H1 (cell line): Measurements from ENCODE around the gene CASZ1. TPM values are rescaled to one million over a fixed set of nuclear protein-coding genes. Genes with fewer than 3 reads are reported as not detected.

Experiments used
- CTCF ChIA-PET: fragments of 300-600 bp; sonication (Branson Sonifier 250); formaldehyde crosslinking; loops from one replicate; lab custom pipeline; 2021; ENCODE audit not compliant: partially characterized antibody; lab: Charles Lee
- POLR2A ChIA-PET: fragments of 300-600 bp; sonication (Branson Sonifier 250); formaldehyde crosslinking; loops from one replicate; lab custom pipeline; 2021; ENCODE audit warnings: inconsistent platforms; ENCODE audit not compliant: partially characterized antibody; lab: Charles Lee
- DNase-seq, 2 experiments: peaks; one replicate each; pipeline versions ENCODE4 v3.0.0 to v3.0.0-alpha.2; 2010 to 2022; ENCODE audit warnings: low spot score in 2 of 2, low read depth in 1 of 2, mixed read lengths in 1 of 2
- FAIRE-seq: peaks from 2 replicates; lab custom pipeline; 2011; peaks lifted over from hg19 to GRCh38; lab: Jason Lieb, UNC
- H2AFZ ChIP-seq: 2 replicates; pipeline ENCODE4 v1.8.1; 2012; ENCODE audit warnings: low read length, inconsistent platforms
- H2AK5ac ChIP-seq: 2 replicates; pipeline ENCODE4 v1.6.1; 2013; ENCODE audit warnings: low read depth, low read length
- H2BK120ac ChIP-seq: replicated peaks from 2 replicates; pipeline ENCODE3; 2013; ENCODE audit warnings: low read depth, low read length, inconsistent platforms
- H2BK12ac ChIP-seq: 2 replicates; pipeline ENCODE4 v1.6.1; 2013; ENCODE audit warnings: low read depth, low read length
- H2BK15ac ChIP-seq: 2 replicates; pipeline ENCODE4 v1.6.1; 2013; ENCODE audit warnings: low read length
- H2BK20ac ChIP-seq: 2 replicates; pipeline ENCODE4 v1.6.1; 2013; ENCODE audit warnings: low read length
- H2BK5ac ChIP-seq: 2 replicates; pipeline ENCODE4 v1.6.1; 2013; ENCODE audit warnings: low read depth, low read length
- H3K14ac ChIP-seq: 2 replicates; pipeline ENCODE4 v1.6.1; 2013; ENCODE audit warnings: inconsistent platforms; ENCODE audit not compliant: insufficient read length
- H3K18ac ChIP-seq: 2 replicates; pipeline ENCODE4 v1.6.1; 2013; ENCODE audit warnings: low read length; ENCODE audit errors: extremely low read depth
- H3K23ac ChIP-seq: 2 replicates; pipeline ENCODE4 v1.6.1; 2013; ENCODE audit warnings: inconsistent platforms; ENCODE audit not compliant: insufficient read length
- H3K23me2 ChIP-seq: 2 replicates; pipeline ENCODE4 v1.6.1; 2013; ENCODE audit warnings: low read depth, low read length
- H3K27ac ChIP-seq: 2 replicates; pipeline ENCODE4 v1.6.1; 2011; ENCODE audit warnings: low read depth, low read length, inconsistent platforms
- H3K27me3 ChIP-seq, 4 experiments: replicated peaks in 1 of 4; 1 replicate in 1 of 4; 2 replicates in 3 of 4; pipeline versions ENCODE4 v1.6.1 to v1.8.1; 2011 to 2013; ENCODE audit warnings: low read length in 3 of 4, mild to moderate bottlenecking in 3 of 4, inconsistent platforms in 2 of 4, mixed read lengths in 2 of 4, moderate library complexity in 1 of 4; ENCODE audit not compliant: control insufficient read depth in 3 of 4, insufficient read depth in 3 of 4; ENCODE audit errors: extremely low read depth in 1 of 4
- H3K36me3 ChIP-seq, 4 experiments: 2 replicates each; pipeline versions ENCODE4 v1.6.1 to v1.8.1; 2011 to 2013; ENCODE audit warnings: mild to moderate bottlenecking in 4 of 4, low read length in 3 of 4, moderate library complexity in 2 of 4, control low read depth in 1 of 4, inconsistent platforms in 1 of 4; ENCODE audit not compliant: insufficient read depth in 4 of 4, control insufficient read depth in 2 of 4
- H3K4ac ChIP-seq: replicated peaks from 2 replicates; pipeline ENCODE3; 2013; ENCODE audit warnings: low read length, low read depth, mixed read lengths, inconsistent platforms; ENCODE audit not compliant: insufficient read length
- H3K4me1 ChIP-seq, 4 experiments: replicated peaks in 1 of 4; 1 replicate in 1 of 4; 2 replicates in 3 of 4; pipeline versions ENCODE4 v1.6.1 to v1.8.1; 2011 to 2013; ENCODE audit warnings: low read length in 3 of 4, inconsistent platforms in 2 of 4, mixed read lengths in 1 of 4; ENCODE audit not compliant: insufficient read depth in 4 of 4, control insufficient read depth in 3 of 4
- H3K4me2 ChIP-seq, 2 experiments: 2 replicates each; pipeline versions ENCODE4 v1.6.1 to v1.8.1; 2011 to 2013; ENCODE audit warnings: low read depth in 2 of 2, low read length in 2 of 2, control low read depth in 1 of 2, inconsistent platforms in 1 of 2, mild to moderate bottlenecking in 1 of 2; ENCODE audit not compliant: insufficient read depth in 1 of 2
- H3K4me3 ChIP-seq, 4 experiments: fragments of 200-600, 300-600 bp in 1 of 4; sonication (generic), shearing (Covaris generic), sonication (Bioruptor Twin) in 1 of 4; 2 replicates each; pipeline versions ENCODE4 v1.5.1 to v1.8.1; 2011 to 2016; ENCODE audit warnings: low read length in 4 of 4, low read depth in 3 of 4, control low read depth in 2 of 4, inconsistent platforms in 2 of 4, mild to moderate bottlenecking in 2 of 4, mixed read lengths in 1 of 4, moderate library complexity in 1 of 4; ENCODE audit not compliant: insufficient read depth in 2 of 4; ENCODE audit errors: extremely low read depth in 1 of 4
- H3K56ac ChIP-seq: replicated peaks from 2 replicates; pipeline ENCODE3; 2013; ENCODE audit warnings: low read depth, mild to moderate bottlenecking, mixed read lengths, low read length, inconsistent platforms; ENCODE audit not compliant: insufficient read length
- H3K79me1 ChIP-seq: 2 replicates; pipeline ENCODE4 v1.6.1; 2013; ENCODE audit warnings: low read depth, low read length, control low read depth
- H3K79me2 ChIP-seq, 2 experiments: 2 replicates each; pipeline versions ENCODE4 v1.6.1 to v1.8.1; 2012 to 2013; ENCODE audit warnings: low read length in 2 of 2, mild to moderate bottlenecking in 2 of 2, inconsistent platforms in 1 of 2; ENCODE audit not compliant: insufficient read depth in 2 of 2, control insufficient read depth in 1 of 2
- H3K9ac ChIP-seq, 4 experiments: replicated peaks in 1 of 4; 1 replicate in 1 of 4; 2 replicates in 3 of 4; pipeline versions ENCODE4 v1.6.1 to v1.8.1; 2011 to 2013; ENCODE audit warnings: low read depth in 3 of 4, low read length in 3 of 4, control low read depth in 2 of 4, mild to moderate bottlenecking in 2 of 4, moderate library complexity in 2 of 4, inconsistent platforms in 1 of 4; ENCODE audit errors: extremely low read depth in 1 of 4
- H3K9me3 ChIP-seq, 2 experiments: 2 replicates each; pipeline versions ENCODE4 v1.6.1 to v1.8.1; 2012 to 2013; ENCODE audit warnings: mild to moderate bottlenecking in 2 of 2, moderate library complexity in 2 of 2, control low read depth in 1 of 2, inconsistent platforms in 1 of 2, low read depth in 1 of 2, low read length in 1 of 2, mixed read lengths in 1 of 2; ENCODE audit not compliant: insufficient read depth in 2 of 2
- H4K20me1 ChIP-seq, 2 experiments: replicated peaks in 1 of 2; 2 replicates each; pipeline versions ENCODE3 to v1.8.1; 2011 to 2013; ENCODE audit warnings: inconsistent platforms in 2 of 2, low read length in 2 of 2, mild to moderate bottlenecking in 1 of 2; ENCODE audit not compliant: insufficient read depth in 2 of 2, control insufficient read depth in 1 of 2
- H4K5ac ChIP-seq: 2 replicates; pipeline ENCODE4 v1.6.1; 2013; ENCODE audit warnings: low read length, low read depth, mixed read lengths, inconsistent platforms; ENCODE audit not compliant: insufficient read length
- H4K8ac ChIP-seq: 2 replicates; pipeline ENCODE4 v1.8.0; 2013; ENCODE audit warnings: mild to moderate bottlenecking, moderate library complexity, low read length, inconsistent platforms; ENCODE audit not compliant: insufficient read depth; ENCODE audit errors: extremely low read depth
- H4K91ac ChIP-seq: replicated peaks from 2 replicates; pipeline ENCODE3; 2013; ENCODE audit warnings: low read length, mixed read lengths, inconsistent platforms; ENCODE audit not compliant: insufficient read length
- BCL11A ChIP-seq, 2 experiments: IDR thresholded peaks; one replicate each; pipeline ENCODE4 v1.6.1; 2011; ENCODE audit warnings: low read depth in 2 of 2, low read length in 2 of 2, mild to moderate bottlenecking in 2 of 2
- CBX5 ChIP-seq: fragments of 300-800, 300-1000 bp; sonication (generic); IDR thresholded peaks from 2 replicates; pipeline ENCODE4 v1.7.1; 2016; ENCODE audit warnings: antibody characterized with exemption, low read length, low read depth
- CHD1 ChIP-seq: IDR thresholded peaks from 2 replicates; pipeline ENCODE4 v1.6.1; 2012; ENCODE audit warnings: low read depth, low read length, improper control_type of control experiment
- GABPA ChIP-seq: IDR thresholded peaks from 2 replicates; pipeline ENCODE4 v1.6.1; 2011; ENCODE audit warnings: mild to moderate bottlenecking, low read length, moderate library complexity, borderline replicate concordance; ENCODE audit not compliant: insufficient read depth
- HDAC2 ChIP-seq, 2 experiments: fragments of 300-600 bp in 1 of 2; sonication (generic) in 1 of 2; IDR thresholded peaks; 2 replicates each; pipeline ENCODE4 v1.6.1; 2011 to 2012; ENCODE audit warnings: low read depth in 2 of 2, low read length in 2 of 2, mild to moderate bottlenecking in 2 of 2, moderate library complexity in 2 of 2, borderline replicate concordance in 1 of 2, inconsistent platforms in 1 of 2
- HDAC6 ChIP-seq: IDR thresholded peaks from one replicate; pipeline ENCODE4 v1.7.1; 2012; ENCODE audit warnings: low read depth, mild to moderate bottlenecking, inconsistent platforms, low read length, moderate library complexity
- JUN ChIP-seq: IDR thresholded peaks from 2 replicates; pipeline ENCODE4 v1.6.1; 2011; ENCODE audit warnings: low read depth, mild to moderate bottlenecking, improper control_type of control experiment, low read length
- NRF1 ChIP-seq: IDR thresholded peaks from 2 replicates; pipeline ENCODE4 v1.6.1; 2011; ENCODE audit warnings: mild to moderate bottlenecking, low read depth, low read length, improper control_type of control experiment
- RBBP5 ChIP-seq: IDR thresholded peaks from 2 replicates; pipeline ENCODE4 v1.7.1; 2012; ENCODE audit warnings: low read depth, mild to moderate bottlenecking, inconsistent platforms, low read length, moderate library complexity, borderline replicate concordance
- RFX5 ChIP-seq: IDR thresholded peaks from 2 replicates; pipeline ENCODE4 v1.6.1; 2011; ENCODE audit warnings: low read depth, low read length, improper control_type of control experiment, borderline replicate concordance
- SP1 ChIP-seq: IDR thresholded peaks from 2 replicates; pipeline ENCODE4 v1.6.1; 2011; ENCODE audit warnings: low read depth, low read length
- TAF7 ChIP-seq: optimal IDR thresholded peaks from 2 replicates; pipeline ENCODE3; 2011; ENCODE audit warnings: low read depth, mild to moderate bottlenecking, inconsistent platforms, low read length, moderate library complexity, borderline replicate concordance
- WGBS, 2 experiments: shearing (Covaris generic) in 1 of 2; methylation state at CpG; one replicate each; pipeline versions ENCODE4 v1.1.6 to v1.1.7; 2013 to 2015; ENCODE audit warnings: low lambda C conversion rate in 2 of 2, mixed read lengths in 2 of 2, inconsistent platforms in 1 of 2, low coverage in 1 of 2, missing lambda C conversion rate in 1 of 2; ENCODE audit not compliant: insufficient replicate concordance in 2 of 2, insufficient coverage in 1 of 2, insufficient read length in 1 of 2; ENCODE audit errors: extremely low coverage in 1 of 2, missing lambda C conversion rate in 1 of 2; 5-methylcytosine and 5-hydroxymethylcytosine counted together
- polyA plus RNA-seq, 7 experiments: library from polyadenylated mRNA; depleted of rRNA in 3 of 7; stranded (reverse) in 5 of 7; unstranded in 2 of 7; fragments of >200 nt in 5 of 7; fragments of 200-250 nt in 2 of 7; gene quantifications; 1 replicate in 5 of 7; 2 replicates in 1 of 7; 4 replicates in 1 of 7; pipeline versions ENCODE4 v1.2.1 to v1.2.3, GENCODE V29; 2011 to 2013; ENCODE audit warnings: missing spikeins in 2 of 7, mixed read lengths in 2 of 7
- total RNA-seq: library from RNA; stranded (reverse); fragmentation: NEBNext Ultra II Directional; extraction: Animal tissue kit (Norgen Biotek cat#: 25700); gene quantifications from 2 replicates; pipeline ENCODE4 v1.2.1, GENCODE V29; 2021
- TF ChIP-seq, protein P1 (sequence below): IDR thresholded peaks from 2 replicates; pipeline ENCODE4 v1.6.1; 2012; ENCODE audit warnings: inconsistent platforms

Gene CASZ1
- total and polyA plus RNA-seq, 2 of the 8 experiments (the other 6 are each of a cell fraction or from before 2014, with no cell fraction given) = 4.4 to 7.7 TPM

DNA sequence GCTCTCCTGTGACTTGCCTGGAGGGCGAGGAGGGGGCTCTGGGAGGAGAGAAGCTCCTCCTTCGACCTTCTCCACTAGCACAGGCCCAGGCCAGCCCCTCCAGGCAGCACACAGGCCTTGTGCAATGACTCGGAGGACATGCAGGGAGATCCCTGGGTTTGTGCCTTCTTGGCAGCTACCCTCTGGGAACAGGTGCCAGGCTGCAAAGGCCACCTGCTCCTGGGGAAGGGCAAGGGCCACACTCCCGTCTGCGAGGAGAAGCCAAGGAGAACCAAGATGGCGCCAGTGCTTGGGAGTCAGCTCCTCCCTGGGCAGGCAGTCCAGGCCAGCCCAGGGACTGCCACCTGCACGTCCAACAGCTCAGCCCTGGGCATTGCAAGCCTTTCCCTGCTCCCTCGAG lies 15.3 kb downstream of the CASZ1 start:
- POLR2A ChIA-PET = interaction anchor here (0.5 to 1.0 kb wide), 3 partner anchors 33 to 257 kb away, joined by 3 to 4 read pairs (median 3); no protein-coding TSS in a partner anchor
- no peak for TF ChIP-seq JUN
- TF ChIP-seq RBBP5 = no peak
- TF ChIP-seq RFX5 = no peak
- TF ChIP-seq HDAC6 = no peak
- no peak for TF ChIP-seq TAF7
- TF ChIP-seq CBX5 = no peak
- TF ChIP-seq BCL11A (IDR thresholded peaks at IDR 0.05; ENCODE audit: low read depth in 2 of 2, low read length in 2 of 2) = no peak
- no peak for TF ChIP-seq GABPA
- no peak for TF ChIP-seq SP1
- TF ChIP-seq NRF1 = no peak
- TF ChIP-seq HDAC2 (IDR thresholded peaks at IDR 0.05; ENCODE audit: borderline replicate concordance in 1 of 2, low read depth in 2 of 2, low read length in 2 of 2) = no peak
- TF ChIP-seq CHD1 = no peak
- TF ChIP-seq, protein P1, sequence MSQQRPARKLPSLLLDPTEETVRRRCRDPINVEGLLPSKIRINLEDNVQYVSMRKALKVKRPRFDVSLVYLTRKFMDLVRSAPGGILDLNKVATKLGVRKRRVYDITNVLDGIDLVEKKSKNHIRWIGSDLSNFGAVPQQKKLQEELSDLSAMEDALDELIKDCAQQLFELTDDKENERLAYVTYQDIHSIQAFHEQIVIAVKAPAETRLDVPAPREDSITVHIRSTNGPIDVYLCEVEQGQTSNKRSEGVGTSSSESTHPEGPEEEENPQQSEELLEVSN = no peak

More for the DNA sequence above, 15.3 kb downstream of the CASZ1 start:
- 95% methylated on average over 7 of the region's 8 CpGs; no CpG with 5 or more reads in 1 of the 2 experiments for WGBS, 2 experiments
- Histone ChIP-seq H3K27ac (no peak overlapping the region), H2BK120ac (no peak overlapping the region), H4K5ac (no peak overlapping the region), H3K9ac (no peak overlapping the region), H2BK12ac (peak overlapping the region; percentile 29; the same call in 1 of the 2 replicates), H3K27me3 (no peaks in the 10 kb centered on the region), H3K23me2 (peaks cover 11% of the 10 kb centered on the region; the same call in 1 of the 2 replicates), H3K4ac (no peak overlapping the region), H3K9me3 (no peaks in the 10 kb centered on the region), H4K20me1 (peaks cover 0 to 4% of the 10 kb centered on the region in 2 experiments), H2BK5ac (peak overlapping the region; percentile 35; the same call in 1 of the 2 replicates), H2BK15ac (no peak overlapping the region), H3K18ac (peak overlapping the region; percentile 38; the same call in 1 of the 2 replicates), H3K14ac (no peak overlapping the region), H4K91ac (no peak overlapping the region), H3K56ac (no peak overlapping the region), H3K4me2 (no peak overlapping the region), H3K36me3 (no peaks in the 10 kb centered on the region), H3K4me3 (no peak overlapping the region), H3K4me1 (peaks cover 0 to 7% (median 0%) of the 10 kb centered on the region in 4 experiments; a peak in 2 of 7 replicates), H2AK5ac (no peak overlapping the region), H2AFZ (no peak overlapping the region), H3K79me1 (no peaks in the 10 kb centered on the region; the same call in 1 of the 2 replicates), H3K79me2 (no peaks in the 10 kb centered on the region; a peak in 1 of 4 replicates), H4K8ac (no peak overlapping the region), H3K23ac (no peak overlapping the region), H2BK20ac (no peak overlapping the region)
- CTCF ChIA-PET = interaction anchor here (0.5 to 2.4 kb wide), 11 partner anchors 8 to 276 kb away, joined by 3 to 8 read pairs (median 3); no protein-coding TSS in a partner anchor
- FAIRE-seq = no peak
- no peak for DNase-seq
